HEK293 (cell line): Measurements from ENCODE around the gene PDZRN3.

Experiments
- CTCF ChIA-PET: fragments of 350-600 bp; formaldehyde crosslinking; extraction: SDS; loops from one replicate; lab custom pipeline; 2021; ENCODE audit warnings: antibody characterized with exemption; lab: Yijun Ruan, JAX
- POLR2A ChIA-PET: fragments of 300-600 bp; formaldehyde crosslinking; extraction: SDS; loops from one replicate; lab custom pipeline; 2020; ENCODE audit warnings: antibody characterized with exemption, inconsistent platforms; lab: Yijun Ruan, JAX
- H3K27ac ChIP-seq: fragments of 200-500 bp; sonication (Bioruptor generic); 2 replicates; pipeline ENCODE4 v1.5.1; 2014; ENCODE audit warnings: low read depth, low read length, control low read depth, inconsistent platforms; ENCODE audit errors: extremely low read depth
- H3K36me3 ChIP-seq, 2 experiments: fragments of 200-500 bp in 1 of 2; sonication (Bioruptor generic) in 1 of 2; 1 replicate in 1 of 2; 2 replicates in 1 of 2; pipeline ENCODE4 v1.5.1; 2014 to 2017; ENCODE audit warnings: inconsistent platforms in 2 of 2, low read length in 2 of 2; ENCODE audit not compliant: control insufficient read depth in 2 of 2, insufficient read depth in 1 of 2
- H3K4me1 ChIP-seq: fragments of 200-500 bp; sonication (Bioruptor generic); 2 replicates; pipeline ENCODE4 v1.5.1; 2014; ENCODE audit warnings: mild to moderate bottlenecking, low read length, inconsistent platforms; ENCODE audit not compliant: control insufficient read depth, insufficient read depth
- H3K4me3 ChIP-seq: 2 replicates; pipeline ENCODE4 v1.5.1; 2011; ENCODE audit warnings: low read depth, mild to moderate bottlenecking, control low read depth, low read length, moderate library complexity
- H3K9me3 ChIP-seq: fragments of 200-500 bp; sonication (Bioruptor generic); 2 replicates; pipeline ENCODE4 v1.5.1; 2014; ENCODE audit warnings: low read depth, low read length, inconsistent platforms; ENCODE audit not compliant: control insufficient read depth, insufficient read depth
- KLF9 ChIP-seq: fragments of 450-650 bp; formaldehyde crosslinking; IDR thresholded peaks from 2 replicates; pipeline ENCODE4 v1.5.1; 2016; ENCODE audit warnings: missing biosample characterization, missing genetic modification characterization, low read depth
- OSR2 ChIP-seq: fragments of 450-650 bp; formaldehyde crosslinking; IDR thresholded peaks from 2 replicates; pipeline ENCODE4 v1.5.1; 2016; ENCODE audit warnings: missing biosample characterization, missing genetic modification characterization
- PRDM1 ChIP-seq: fragments of 450-650 bp; formaldehyde crosslinking; IDR thresholded peaks from 2 replicates; pipeline ENCODE4; 2016; ENCODE audit warnings: missing biosample characterization, missing genetic modification characterization
- REPIN1 ChIP-seq: fragments of 450-650 bp; formaldehyde crosslinking; IDR thresholded peaks from 2 replicates; pipeline ENCODE4 v1.5.1; 2017; ENCODE audit warnings: missing biosample characterization, missing genetic modification characterization, low read depth
- ZBTB49 ChIP-seq: fragments of 450-650 bp; formaldehyde crosslinking; IDR thresholded peaks from 2 replicates; pipeline ENCODE4 v1.5.1; 2016; ENCODE audit warnings: missing biosample characterization, missing genetic modification characterization, low read depth
- ZNF140 ChIP-seq: fragments of 450-650 bp; formaldehyde crosslinking; IDR thresholded peaks from 2 replicates; pipeline ENCODE4 v1.5.1; 2016; ENCODE audit warnings: missing biosample characterization, missing genetic modification characterization
- ZNF174 ChIP-seq: fragments of 450-650 bp; formaldehyde crosslinking; IDR thresholded peaks from 2 replicates; pipeline ENCODE4 v1.5.0; 2017; ENCODE audit warnings: missing biosample characterization, mild to moderate bottlenecking, missing genetic modification characterization
- ZNF274 ChIP-seq, 2 experiments: fragments of 200-500 bp in 1 of 2; fragments of 450-650 bp in 1 of 2; sonication (Bioruptor generic) in 1 of 2; formaldehyde crosslinking in 1 of 2; IDR thresholded peaks; 2 replicates each; pipeline versions ENCODE4 v1.5.1 to v1.6.1; 2014 to 2016; ENCODE audit warnings: borderline replicate concordance in 1 of 2, inconsistent platforms in 1 of 2, low read length in 1 of 2, missing biosample characterization in 1 of 2, missing genetic modification characterization in 1 of 2
- ZNF335 ChIP-seq: fragments of 450-650 bp; formaldehyde crosslinking; conservative IDR thresholded peaks from 2 replicates; pipeline ENCODE4 v1.5.1; 2016; ENCODE audit warnings: missing biosample characterization, missing genetic modification characterization
- ZNF398 ChIP-seq: fragments of 450-650 bp; formaldehyde crosslinking; IDR thresholded peaks from 2 replicates; pipeline ENCODE4 v1.5.1; 2017; ENCODE audit warnings: missing biosample characterization, missing genetic modification characterization
- ZNF571 ChIP-seq: fragments of 450-650 bp; formaldehyde crosslinking; IDR thresholded peaks from 2 replicates; pipeline ENCODE4 v1.5.0; 2017; ENCODE audit warnings: missing biosample characterization, missing genetic modification characterization
- ZNF621 ChIP-seq: fragments of 450-650 bp; formaldehyde crosslinking; IDR thresholded peaks from 2 replicates; pipeline ENCODE4 v1.5.1; 2017; ENCODE audit warnings: missing biosample characterization, missing genetic modification characterization
- ZSCAN18 ChIP-seq: fragments of 450-650 bp; formaldehyde crosslinking; IDR thresholded peaks from 2 replicates; pipeline ENCODE4 v1.5.1; 2016; ENCODE audit warnings: missing biosample characterization, missing genetic modification characterization

Gene PDZRN3

GRCh38 chr3:73341272-73341935 is 283.3 kb downstream of the PDZRN3 start (continued):
- TF ChIP-seq REPIN1 (tag by site-specific recombination) (no peak), ZSCAN18 (tag by site-specific recombination) (no peak), OSR2 (tag by site-specific recombination) (no peak), ZNF274 (IDR thresholded peaks at IDR 0.05; ENCODE audit: low read length) (no peak), ZNF274 (tag by site-specific recombination; IDR thresholded peaks at IDR 0.05; ENCODE audit: borderline replicate concordance) (no peak), ZBTB49 (no peak), ZNF398 (tag by site-specific recombination) (no peak), KLF9 (tag by site-specific recombination) (no peak), ZNF335 (no peak), ZNF621 (tag by site-specific recombination) (no peak)

GRCh38 chr3:73332558-73332957 is 292.2 kb downstream of the PDZRN3 start:
- CTCF ChIA-PET, result no interaction called here
- no peaks in the 10 kb centered on the region for H3K4me1 ChIP-seq
- no peak for TF ChIP-seq PRDM1 (tag by site-specific recombination)
- no peak for TF ChIP-seq ZNF571 (tag by site-specific recombination)
- no peak for TF ChIP-seq ZNF174 (tag by site-specific recombination)
- TF ChIP-seq ZNF140 (tag by site-specific recombination), result no peak
- TF ChIP-seq, all 188 proteins: peak for 0
- Histone ChIP-seq H3K4me3 (no peak overlapping the region), H3K27ac (no peak overlapping the region), H3K36me3 (no peaks in the 10 kb centered on the region), H3K9me3 (no peaks in the 10 kb centered on the region)
- POLR2A ChIA-PET, result no interaction called here
